Glutamatergic neuron (in vitro differentiated cells): ENCODE results near the gene CCP110. TPM values are rescaled to one million over a fixed set of nuclear protein-coding genes. Genes with fewer than 3 reads are reported as not detected.

Experiments used
- DNase-seq: peaks from one replicate; pipeline ENCODE4 v3.0.0; 2022
- H3K27ac Mint-ChIP-seq: one replicate; pipeline ENCODE4 v1.8.0; 2020; ENCODE audit warnings: mild to moderate bottlenecking, mixed read lengths, inconsistent platforms; ENCODE audit not compliant: unreplicated experiment
- H3K27me3 Mint-ChIP-seq: one replicate; pipeline ENCODE4 v1.8.0; 2020; ENCODE audit warnings: mild to moderate bottlenecking, moderate library complexity, mixed read lengths, inconsistent platforms; ENCODE audit not compliant: unreplicated experiment
- H3K36me3 Mint-ChIP-seq: one replicate; pipeline ENCODE4 v1.8.0; 2020; ENCODE audit warnings: mild to moderate bottlenecking, mixed read lengths, inconsistent platforms; ENCODE audit not compliant: unreplicated experiment
- H3K4me1 Mint-ChIP-seq: one replicate; pipeline ENCODE4 v1.8.0; 2020; ENCODE audit warnings: mild to moderate bottlenecking, low read depth, mixed read lengths, inconsistent platforms; ENCODE audit not compliant: unreplicated experiment
- H3K4me3 Mint-ChIP-seq: one replicate; pipeline ENCODE4 v1.8.0; 2020; ENCODE audit warnings: mild to moderate bottlenecking, mixed read lengths, inconsistent platforms; ENCODE audit not compliant: unreplicated experiment
- H3K9me3 Mint-ChIP-seq: one replicate; pipeline ENCODE4 v1.8.0; 2020; ENCODE audit warnings: mild to moderate bottlenecking, moderate library complexity, mixed read lengths, inconsistent platforms; ENCODE audit not compliant: unreplicated experiment
- CTCF ChIP-seq: fragments of 200-600 bp; sonication (generic); IDR thresholded peaks from one replicate; pipeline ENCODE4 v1.5.0; 2021; ENCODE audit not compliant: partially characterized antibody, unreplicated experiment
- total RNA-seq: library from RNA; stranded (reverse); fragmentation: NEBNext Ultra II Directional; extraction: Animal tissue kit (Norgen Biotek cat#: 25700); gene quantifications from one replicate; pipeline ENCODE4 v1.2.1, GENCODE V29; 2021; ENCODE audit not compliant: unreplicated experiment

The CCP110 gene
- total RNA-seq, 1 donor from 2014 or later, result 19.7 TPM

- Mint-ChIP-seq H3K4me3 (no peak overlapping the region), H3K27ac (no peak overlapping the region), H3K4me1 (no peaks in the 10 kb centered on the region), H3K27me3 (no peaks in the 10 kb centered on the region), H3K9me3 (no peaks in the 10 kb centered on the region), H3K36me3 (peaks cover 4% of the 10 kb centered on the region)
- DNase-seq, result no peak
- peak; percentile 71 for TF ChIP-seq CTCF
Measured at GRCh38 chr16:19601083-19601976, 77.6 kb downstream of the CCP110 start.

Other genes starting within 250 kb of the CCP110 start
- gene CLEC19A, start 238.2 kb upstream of the CCP110 start, total RNA-seq, result not detected
- gene TMC5, start 106.1 kb upstream of the CCP110 start, total RNA-seq, result not detected
- gene GDE1, start 1.8 kb upstream of the CCP110 start, total RNA-seq, result 32.9 TPM
- gene VPS35L, start 31.8 kb downstream of the CCP110 start, total RNA-seq, result 57.1 TPM
- gene KNOP1, start 194.3 kb downstream of the CCP110 start, total RNA-seq, result 25.6 TPM
- 5.1 TPM for gene IQCK, start 194.3 kb downstream of the CCP110 start, total RNA-seq